ENCODE data around the gene KLHL22.

GRCh38 chr22:20526628-20527355 lies 31.2 kb upstream of the KLHL22 start:
- no peak for TF ChIP-seq EZH2phosphoT487 (IDR thresholded peaks at IDR 0.05)
- TF ChIP-seq, protein P1, sequence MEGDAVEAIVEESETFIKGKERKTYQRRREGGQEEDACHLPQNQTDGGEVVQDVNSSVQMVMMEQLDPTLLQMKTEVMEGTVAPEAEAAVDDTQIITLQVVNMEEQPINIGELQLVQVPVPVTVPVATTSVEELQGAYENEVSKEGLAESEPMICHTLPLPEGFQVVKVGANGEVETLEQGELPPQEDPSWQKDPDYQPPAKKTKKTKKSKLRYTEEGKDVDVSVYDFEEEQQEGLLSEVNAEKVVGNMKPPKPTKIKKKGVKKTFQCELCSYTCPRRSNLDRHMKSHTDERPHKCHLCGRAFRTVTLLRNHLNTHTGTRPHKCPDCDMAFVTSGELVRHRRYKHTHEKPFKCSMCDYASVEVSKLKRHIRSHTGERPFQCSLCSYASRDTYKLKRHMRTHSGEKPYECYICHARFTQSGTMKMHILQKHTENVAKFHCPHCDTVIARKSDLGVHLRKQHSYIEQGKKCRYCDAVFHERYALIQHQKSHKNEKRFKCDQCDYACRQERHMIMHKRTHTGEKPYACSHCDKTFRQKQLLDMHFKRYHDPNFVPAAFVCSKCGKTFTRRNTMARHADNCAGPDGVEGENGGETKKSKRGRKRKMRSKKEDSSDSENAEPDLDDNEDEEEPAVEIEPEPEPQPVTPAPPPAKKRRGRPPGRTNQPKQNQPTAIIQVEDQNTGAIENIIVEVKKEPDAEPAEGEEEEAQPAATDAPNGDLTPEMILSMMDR (IDR thresholded peaks at IDR 0.05): no peak
